H1 (cell line): Measurements from ENCODE around the gene LURAP1L.
"Not testable (repeated sequence)": the region's sequence is repeated elsewhere in the genome, so short reads cannot be mapped to it uniquely, and the experiment has no call there.

ENCODE experiments used
- CEBPB ChIP-seq: IDR thresholded peaks from 2 replicates; pipeline ENCODE4 v1.6.1; 2012; ENCODE audit warnings: low read depth, low read length
- KDM1A ChIP-seq: fragments of 200-600, 300-600 bp; sonication (generic); IDR thresholded peaks from 2 replicates; pipeline ENCODE4 v1.7.1; 2016; ENCODE audit warnings: mild to moderate bottlenecking, low read length, borderline replicate concordance
- POLR2A ChIP-seq, 2 experiments: IDR thresholded peaks; 1 replicate in 1 of 2; 2 replicates in 1 of 2; pipeline ENCODE4 v1.6.1; 2011; ENCODE audit warnings: low read depth in 2 of 2, low read length in 2 of 2, mild to moderate bottlenecking in 2 of 2; ENCODE audit errors: control extremely low read depth in 1 of 2
- POLR2AphosphoS5 ChIP-seq: IDR thresholded peaks from 2 replicates; pipeline ENCODE4 v1.6.1; 2011; ENCODE audit warnings: low read depth, low read length
- SIN3A ChIP-seq, 2 experiments: IDR thresholded peaks in 1 of 2; conservative IDR thresholded peaks in 1 of 2; 2 replicates each; pipeline ENCODE4 v1.6.1; 2011 to 2012; ENCODE audit warnings: low read length in 2 of 2, improper control_type of control experiment in 1 of 2, low read depth in 1 of 2, mild to moderate bottlenecking in 1 of 2
- TF ChIP-seq, protein P1 (sequence below), 3 experiments: IDR thresholded peaks; 1 replicate in 2 of 3; 2 replicates in 1 of 3; pipeline versions ENCODE4 v1.5.1 to v1.6.1; 2011; ENCODE audit warnings: low read length in 3 of 3, mild to moderate bottlenecking in 3 of 3, inconsistent platforms in 2 of 3, low read depth in 1 of 3, moderate library complexity in 1 of 3; ENCODE audit not compliant: insufficient read depth in 1 of 3; ENCODE audit errors: control extremely low read depth in 1 of 3

DNA sequence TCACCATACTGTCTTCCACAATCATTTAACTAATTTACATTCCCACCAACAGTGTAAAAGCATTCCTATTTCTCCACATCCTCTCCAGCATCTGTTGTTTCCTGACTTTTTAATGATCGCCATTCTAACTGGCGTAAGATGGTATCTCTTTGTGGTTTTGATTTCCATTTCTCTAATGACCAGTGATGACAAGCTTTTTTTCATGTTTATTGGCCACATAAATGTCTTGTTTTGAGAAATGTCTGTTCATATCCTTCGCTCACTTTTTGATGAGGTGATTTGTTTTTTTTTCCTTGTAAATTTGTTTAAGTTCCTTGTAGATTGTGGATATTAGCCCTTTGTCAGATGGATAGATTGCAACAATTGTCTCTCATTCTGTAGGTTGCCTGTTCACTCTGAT lies 90.6 kb downstream of the LURAP1L start:
- not testable (repeated sequence) for TF ChIP-seq KDM1A; CEBPB; POLR2AphosphoS5; SIN3A (conservative IDR thresholded peaks at IDR 0.05 in 1 of 2, IDR thresholded peaks at IDR 0.05 in 1 of 2; ENCODE audit: low read depth in 1 of 2, low read length in 2 of 2); POLR2A (IDR thresholded peaks at IDR 0.05; ENCODE audit: control extremely low read depth in 1 of 2, low read depth in 2 of 2, low read length in 2 of 2)
- TF ChIP-seq, protein P1, sequence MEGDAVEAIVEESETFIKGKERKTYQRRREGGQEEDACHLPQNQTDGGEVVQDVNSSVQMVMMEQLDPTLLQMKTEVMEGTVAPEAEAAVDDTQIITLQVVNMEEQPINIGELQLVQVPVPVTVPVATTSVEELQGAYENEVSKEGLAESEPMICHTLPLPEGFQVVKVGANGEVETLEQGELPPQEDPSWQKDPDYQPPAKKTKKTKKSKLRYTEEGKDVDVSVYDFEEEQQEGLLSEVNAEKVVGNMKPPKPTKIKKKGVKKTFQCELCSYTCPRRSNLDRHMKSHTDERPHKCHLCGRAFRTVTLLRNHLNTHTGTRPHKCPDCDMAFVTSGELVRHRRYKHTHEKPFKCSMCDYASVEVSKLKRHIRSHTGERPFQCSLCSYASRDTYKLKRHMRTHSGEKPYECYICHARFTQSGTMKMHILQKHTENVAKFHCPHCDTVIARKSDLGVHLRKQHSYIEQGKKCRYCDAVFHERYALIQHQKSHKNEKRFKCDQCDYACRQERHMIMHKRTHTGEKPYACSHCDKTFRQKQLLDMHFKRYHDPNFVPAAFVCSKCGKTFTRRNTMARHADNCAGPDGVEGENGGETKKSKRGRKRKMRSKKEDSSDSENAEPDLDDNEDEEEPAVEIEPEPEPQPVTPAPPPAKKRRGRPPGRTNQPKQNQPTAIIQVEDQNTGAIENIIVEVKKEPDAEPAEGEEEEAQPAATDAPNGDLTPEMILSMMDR (IDR thresholded peaks at IDR 0.05; ENCODE audit: control extremely low read depth in 1 of 3, insufficient read depth in 1 of 3, low read depth in 1 of 3, low read length in 3 of 3), result not testable (repeated sequence)
